K562 (cell line): ENCODE results near the gene RNU6-1. TPM values are rescaled to one million over a fixed set of nuclear protein-coding genes. Genes with fewer than 3 reads are reported as not detected.
A peak's percentile ranks its signal among the peaks of the same experiment; 100 is the strongest.

Experiments
- ARNT ChIP-seq, 2 experiments: fragments of 450-650 bp; IDR thresholded peaks; 2 replicates each; pipeline ENCODE4 v1.6.1; 2016; ENCODE audit warnings: mild to moderate bottlenecking in 1 of 2
- BRCA1 ChIP-seq, 2 experiments: fragments of 450-650 bp in 1 of 2; sonication (generic) in 1 of 2; formaldehyde crosslinking in 1 of 2; IDR thresholded peaks; 2 replicates each; pipeline versions ENCODE4 v1.5.0 to v1.6.1; 2017 to 2020; ENCODE audit warnings: mild to moderate bottlenecking in 1 of 2, missing genetic modification reagents in 1 of 2
- CBFA2T3 ChIP-seq: fragments of 450-650 bp; IDR thresholded peaks from 2 replicates; pipeline ENCODE4 v1.6.1; 2017
- CREBBP ChIP-seq: IDR thresholded peaks from one replicate; pipeline ENCODE4 v1.6.1; 2012; ENCODE audit warnings: low read depth, mild to moderate bottlenecking, control low read depth, inconsistent platforms, low read length
- ELF1 ChIP-seq: fragments of 200-800 bp; sonication (Bioruptor generic); IDR thresholded peaks from 2 replicates; pipeline ENCODE4 v1.6.1; 2016; ENCODE audit warnings: missing genetic modification characterization, missing compliant biosample characterization
- ETV6 ChIP-seq, 3 experiments: fragments of 150-350 bp in 1 of 3; sonication (generic) in 1 of 3; formaldehyde crosslinking in 1 of 3; IDR thresholded peaks; 2 replicates each; pipeline versions ENCODE4 v1.6.1 to v1.8.0; 2014 to 2022; ENCODE audit warnings: borderline replicate concordance in 2 of 3, low read depth in 2 of 3, antibody characterized with exemption in 1 of 3, low read length in 1 of 3, mild to moderate bottlenecking in 1 of 3, missing genetic modification reagents in 1 of 3
- FOSL1 ChIP-seq: fragments of 200-800 bp; sonication (Bioruptor generic); conservative IDR thresholded peaks from 2 replicates; pipeline ENCODE4 v1.6.1; 2016; ENCODE audit warnings: missing genetic modification characterization, missing compliant biosample characterization
- FUS ChIP-seq: fragments of 200-400 bp; formaldehyde crosslinking; optimal IDR thresholded peaks from 2 replicates; pipeline ENCODE3; 2017; ENCODE audit warnings: low read depth, low read length
- HBP1 ChIP-seq: fragments of 450-650 bp; formaldehyde crosslinking; IDR thresholded peaks from 2 replicates; pipeline ENCODE4 v1.4.0; 2022; ENCODE audit warnings: missing genetic modification characterization
- MIER1 ChIP-seq: fragments of 450-650 bp; IDR thresholded peaks from 2 replicates; pipeline ENCODE4 v1.6.1; 2016; ENCODE audit warnings: antibody characterized with exemption, mild to moderate bottlenecking, low read depth
- SMARCC2 ChIP-seq: fragments of 450-650 bp; IDR thresholded peaks from 2 replicates; pipeline ENCODE4 v1.6.1; 2017; ENCODE audit warnings: antibody characterized with exemption, moderate library complexity, mild to moderate bottlenecking, low read depth
- ZNF384 ChIP-seq: IDR thresholded peaks from 2 replicates; pipeline ENCODE4 v1.6.1; 2012; ENCODE audit warnings: low read depth, low read length, improper control_type of control experiment
- ZNF551 ChIP-seq: fragments of 250-450 bp; sonication (Bioruptor Pico); IDR thresholded peaks from 2 replicates; pipeline ENCODE4 v1.5.0; 2021; ENCODE audit warnings: mild to moderate bottlenecking, moderate library complexity
- ZNF79 ChIP-seq: fragments of 250-450 bp; sonication (Bioruptor Pico); IDR thresholded peaks from 2 replicates; pipeline ENCODE4 v1.4.0; 2020; ENCODE audit warnings: low read depth, mild to moderate bottlenecking, moderate library complexity
- polyA plus RNA-seq, 8 experiments: library from polyadenylated mRNA; depleted of rRNA in 4 of 8; stranded (reverse) in 5 of 8; unstranded in 3 of 8; fragments of >200 nt; fragmentation: Nextera tagmentation in 2 of 8; fragmentation: Illumina TruSeq in 1 of 8; extraction: Ambion mirVana in 2 of 8; extraction: Trizol in 1 of 8; gene quantifications; 2 replicates each; pipeline versions ENCODE4 v1.2.1 to v1.2.3, GENCODE V29; 2011 to 2014; ENCODE audit warnings: inconsistent platforms in 1 of 8, missing spikeins in 1 of 8
- total RNA-seq, 7 experiments: library from RNA; depleted of rRNA in 6 of 7; stranded (reverse); fragments of >200 nt in 6 of 7; fragmentation: Illumina TruSeq in 2 of 7; extraction: Trizol in 2 of 7; gene quantifications; 2 replicates each; pipeline versions ENCODE4 v1.2.1 to v1.2.3, GENCODE V29; 2011 to 2021; ENCODE audit warnings: low replicate concordance in 1 of 7
- TF ChIP-seq, protein P1 (sequence below): fragments of 250-450 bp; sonication (Bioruptor Pico); IDR thresholded peaks from 2 replicates; pipeline ENCODE4 v1.8.0; 2022; ENCODE audit warnings: inconsistent platforms, mild to moderate bottlenecking, moderate library complexity, borderline replicate concordance
- TF ChIP-seq, protein P2 (sequence below), 3 experiments: fragments of 200-800 bp in 1 of 3; fragments of 250-450 bp in 1 of 3; fragments of 450-650 bp in 1 of 3; sonication (Bioruptor Pico) in 1 of 3; sonication (Bioruptor generic) in 1 of 3; formaldehyde crosslinking in 1 of 3; IDR thresholded peaks; 2 replicates each; pipeline versions ENCODE4 v1.6.1 to v1.8.0; 2016 to 2022; ENCODE audit warnings: mild to moderate bottlenecking in 2 of 3, missing genetic modification characterization in 2 of 3, missing compliant biosample characterization in 1 of 3, moderate library complexity in 1 of 3
- TF ChIP-seq, protein P3 (sequence below): fragments of 450-650 bp; IDR thresholded peaks from 2 replicates; pipeline ENCODE4 v1.6.1; 2017; ENCODE audit warnings: antibody characterized with exemption

RNU6-1 gene
- total and polyA plus RNA-seq, 9 of the 15 experiments (the other 6 are each of a cell fraction or from before 2014, with no cell fraction given): not detected

GRCh38 chr15:67882487-67883233 is 42.8 kb upstream of the RNU6-1 start (continued):
- TF ChIP-seq ZNF384 (0 out of 2 replicates have a peak, but pooled peaks have one; percentile 17), CBFA2T3 (peak; percentile 82), CREBBP (no peak), ELF1 (tag) (no peak), ETV6 (IDR thresholded peaks at IDR 0.05; ENCODE audit: borderline replicate concordance in 1 of 2, low read depth in 2 of 2, low read length in 1 of 2) (0 out of 4 replicates have a peak, but pooled peaks of 1 of the 2 experiments have one; percentile 44), ETV6 (CRISPR knock-in tag; IDR thresholded peaks at IDR 0.05; ENCODE audit: borderline replicate concordance) (no peak), FOSL1 (tag) (peak; percentile 18; the same call in 1 of the 2 replicates), ARNT (IDR thresholded peaks at IDR 0.05) (peak in 1 of 2 experiments; percentile 27; a peak in 1 of 4 replicates), SMARCC2 (peak; percentile 68; the same call in 1 of the 2 replicates), ZNF79 (CRISPR knock-in tag) (no peak), ZNF551 (no peak), BRCA1 (IDR thresholded peaks at IDR 0.05) (no peak), BRCA1 (CRISPR knock-in tag; IDR thresholded peaks at IDR 0.05) (no peak), FUS (no peak), HBP1 (CRISPR knock-in tag) (no peak; the same call in 1 of the 2 replicates), MIER1 (0 out of 2 replicates have a peak, but pooled peaks have one; percentile 41)
- TF ChIP-seq, protein P1, sequence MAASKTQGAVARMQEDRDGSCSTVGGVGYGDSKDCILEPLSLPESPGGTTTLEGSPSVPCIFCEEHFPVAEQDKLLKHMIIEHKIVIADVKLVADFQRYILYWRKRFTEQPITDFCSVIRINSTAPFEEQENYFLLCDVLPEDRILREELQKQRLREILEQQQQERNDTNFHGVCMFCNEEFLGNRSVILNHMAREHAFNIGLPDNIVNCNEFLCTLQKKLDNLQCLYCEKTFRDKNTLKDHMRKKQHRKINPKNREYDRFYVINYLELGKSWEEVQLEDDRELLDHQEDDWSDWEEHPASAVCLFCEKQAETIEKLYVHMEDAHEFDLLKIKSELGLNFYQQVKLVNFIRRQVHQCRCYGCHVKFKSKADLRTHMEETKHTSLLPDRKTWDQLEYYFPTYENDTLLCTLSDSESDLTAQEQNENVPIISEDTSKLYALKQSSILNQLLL (CRISPR knock-in tag): no peak
- TF ChIP-seq, protein P2, sequence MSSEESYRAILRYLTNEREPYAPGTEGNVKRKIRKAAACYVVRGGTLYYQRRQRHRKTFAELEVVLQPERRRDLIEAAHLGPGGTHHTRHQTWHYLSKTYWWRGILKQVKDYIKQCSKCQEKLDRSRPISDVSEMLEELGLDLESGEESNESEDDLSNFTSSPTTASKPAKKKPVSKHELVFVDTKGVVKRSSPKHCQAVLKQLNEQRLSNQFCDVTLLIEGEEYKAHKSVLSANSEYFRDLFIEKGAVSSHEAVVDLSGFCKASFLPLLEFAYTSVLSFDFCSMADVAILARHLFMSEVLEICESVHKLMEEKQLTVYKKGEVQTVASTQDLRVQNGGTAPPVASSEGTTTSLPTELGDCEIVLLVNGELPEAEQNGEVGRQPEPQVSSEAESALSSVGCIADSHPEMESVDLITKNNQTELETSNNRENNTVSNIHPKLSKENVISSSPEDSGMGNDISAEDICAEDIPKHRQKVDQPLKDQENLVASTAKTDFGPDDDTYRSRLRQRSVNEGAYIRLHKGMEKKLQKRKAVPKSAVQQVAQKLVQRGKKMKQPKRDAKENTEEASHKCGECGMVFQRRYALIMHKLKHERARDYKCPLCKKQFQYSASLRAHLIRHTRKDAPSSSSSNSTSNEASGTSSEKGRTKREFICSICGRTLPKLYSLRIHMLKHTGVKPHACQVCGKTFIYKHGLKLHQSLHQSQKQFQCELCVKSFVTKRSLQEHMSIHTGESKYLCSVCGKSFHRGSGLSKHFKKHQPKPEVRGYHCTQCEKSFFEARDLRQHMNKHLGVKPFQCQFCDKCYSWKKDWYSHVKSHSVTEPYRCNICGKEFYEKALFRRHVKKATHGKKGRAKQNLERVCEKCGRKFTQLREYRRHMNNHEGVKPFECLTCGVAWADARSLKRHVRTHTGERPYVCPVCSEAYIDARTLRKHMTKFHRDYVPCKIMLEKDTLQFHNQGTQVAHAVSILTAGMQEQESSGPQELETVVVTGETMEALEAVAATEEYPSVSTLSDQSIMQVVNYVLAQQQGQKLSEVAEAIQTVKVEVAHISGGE (CRISPR knock-in tag; IDR thresholded peaks at IDR 0.05): peak in 1 of 3 experiments; percentile 54; a peak in 1 of 6 replicates
- TF ChIP-seq, protein P3, sequence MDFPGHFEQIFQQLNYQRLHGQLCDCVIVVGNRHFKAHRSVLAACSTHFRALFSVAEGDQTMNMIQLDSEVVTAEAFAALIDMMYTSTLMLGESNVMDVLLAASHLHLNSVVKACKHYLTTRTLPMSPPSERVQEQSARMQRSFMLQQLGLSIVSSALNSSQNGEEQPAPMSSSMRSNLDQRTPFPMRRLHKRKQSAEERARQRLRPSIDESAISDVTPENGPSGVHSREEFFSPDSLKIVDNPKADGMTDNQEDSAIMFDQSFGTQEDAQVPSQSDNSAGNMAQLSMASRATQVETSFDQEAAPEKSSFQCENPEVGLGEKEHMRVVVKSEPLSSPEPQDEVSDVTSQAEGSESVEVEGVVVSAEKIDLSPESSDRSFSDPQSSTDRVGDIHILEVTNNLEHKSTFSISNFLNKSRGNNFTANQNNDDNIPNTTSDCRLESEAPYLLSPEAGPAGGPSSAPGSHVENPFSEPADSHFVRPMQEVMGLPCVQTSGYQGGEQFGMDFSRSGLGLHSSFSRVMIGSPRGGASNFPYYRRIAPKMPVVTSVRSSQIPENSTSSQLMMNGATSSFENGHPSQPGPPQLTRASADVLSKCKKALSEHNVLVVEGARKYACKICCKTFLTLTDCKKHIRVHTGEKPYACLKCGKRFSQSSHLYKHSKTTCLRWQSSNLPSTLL: no peak
